Stimulated activated CD4-positive, alpha-beta T cell treated with anti-CD3 and anti-CD28 coated beads, TNF-alpha, amount 100 ng/mL, for 48 hours (primary cell): ENCODE measurements around the gene NDUFS2.

Source experiments
- DNase-seq, 3 donors: peaks; one replicate each; pipeline ENCODE4 v3.0.0-alpha.2; 2020; ENCODE audit warnings: low read depth in 3 of 3

Gene NDUFS2

GRCh38 chr1:161172349-161172748 lies 29.8 kb upstream of the NDUFS2 start:
- no peak for DNase-seq

DNA sequence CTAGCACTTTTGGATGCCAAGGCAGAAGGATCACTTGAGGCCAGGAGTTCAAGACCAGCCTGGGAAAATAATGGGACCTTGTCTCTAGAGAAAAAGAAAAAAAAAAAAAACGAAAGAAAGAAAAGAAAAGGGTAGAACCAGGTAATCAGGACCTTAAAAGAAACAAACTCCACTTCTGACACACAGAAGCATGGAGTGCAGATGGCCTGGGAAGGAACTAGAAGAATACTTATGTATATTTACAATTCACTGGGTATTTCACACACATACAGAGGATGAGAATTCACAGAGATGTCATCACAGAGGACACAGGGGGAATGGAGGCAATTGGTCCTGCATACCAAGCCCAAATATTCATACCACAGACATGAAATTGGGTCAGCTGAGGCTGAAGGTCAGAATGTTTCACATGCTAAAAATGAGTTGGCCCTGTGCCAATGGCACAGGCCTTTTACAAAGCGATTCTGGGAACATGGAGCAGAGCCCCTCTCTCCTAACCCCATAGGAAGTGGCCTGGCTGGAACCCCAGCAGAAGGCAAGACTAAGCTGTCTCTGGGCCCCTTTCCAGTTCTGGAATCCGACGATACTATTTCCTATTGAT lies 29.3 kb upstream of the NDUFS2 start:
- no peak for DNase-seq

DNA sequence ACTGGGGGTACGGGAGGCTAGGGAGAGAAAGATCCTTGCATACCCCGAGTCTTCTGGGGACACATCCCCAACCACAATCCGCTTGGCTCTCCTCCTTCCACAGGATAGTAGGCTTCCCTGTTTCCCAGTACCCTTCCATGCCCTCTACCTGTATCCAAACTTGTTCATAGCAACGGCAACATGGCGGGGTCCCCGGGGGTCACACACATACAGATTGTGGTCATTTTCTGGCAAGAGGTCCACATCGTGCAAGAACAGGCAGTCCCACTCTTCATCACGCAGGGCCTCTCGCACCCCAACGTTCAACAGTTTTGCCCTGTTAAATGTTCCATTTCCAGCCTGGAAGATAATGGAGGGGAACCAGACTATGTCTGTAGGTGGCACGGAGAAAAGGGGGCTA lies 28.5 kb upstream of the NDUFS2 start:
- no peak for DNase-seq

DNA sequence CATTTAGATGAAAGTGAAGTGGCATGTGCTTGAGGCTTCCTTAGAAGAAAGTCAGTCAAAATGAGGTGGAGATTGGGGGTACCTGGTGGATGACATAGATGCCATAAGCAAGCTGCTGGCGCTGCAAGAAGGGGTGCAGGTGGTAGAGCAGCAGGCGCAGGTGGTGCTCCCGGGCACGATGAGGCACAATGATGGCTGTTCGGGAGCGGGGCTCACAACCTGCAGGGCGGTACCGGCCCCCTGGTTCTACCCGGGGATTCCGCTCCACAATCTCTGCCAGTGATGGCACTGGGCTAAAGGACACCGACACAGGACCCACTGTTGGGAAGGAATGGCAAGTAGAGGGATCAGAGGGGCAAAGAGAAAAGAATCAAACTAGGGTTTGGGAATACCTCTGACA lies 27.3 kb upstream of the NDUFS2 start:
- DNase-seq = no peak

GRCh38 chr1:161175771-161176453 lies 26.3 kb upstream of the NDUFS2 start:
- DNase-seq = no peak

DNA sequence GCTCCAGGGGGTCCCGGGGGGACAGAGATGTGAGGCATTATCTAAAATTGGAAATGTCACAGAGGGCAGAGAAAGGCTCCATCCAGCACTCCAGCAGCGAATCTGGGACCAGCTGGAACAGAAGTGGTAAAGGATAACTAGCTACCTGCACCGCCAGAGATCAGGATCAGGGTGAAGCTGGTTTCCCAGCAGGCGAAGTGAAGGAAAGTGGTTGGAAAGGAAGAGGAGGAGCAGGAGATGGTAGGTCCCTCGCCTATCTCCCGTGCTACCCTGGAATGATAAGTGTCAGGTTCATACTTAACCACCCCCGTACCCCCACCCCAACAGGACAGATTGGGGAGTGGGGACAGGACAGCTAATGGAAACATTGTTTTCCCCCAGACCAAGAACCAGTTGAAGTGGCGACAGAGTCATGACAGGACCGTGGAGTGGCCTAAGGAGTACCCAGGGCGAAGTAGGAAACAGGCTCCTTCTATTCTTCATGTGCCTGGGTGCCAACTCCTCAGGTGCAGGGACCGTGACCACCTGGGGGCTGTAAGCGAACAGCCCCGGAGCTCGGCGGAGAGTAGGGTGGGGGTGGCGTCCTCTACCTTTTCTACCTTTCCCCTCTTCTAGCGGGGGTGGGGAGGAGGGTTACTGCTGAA lies 25.6 kb upstream of the NDUFS2 start:
- no peak for DNase-seq

DNA sequence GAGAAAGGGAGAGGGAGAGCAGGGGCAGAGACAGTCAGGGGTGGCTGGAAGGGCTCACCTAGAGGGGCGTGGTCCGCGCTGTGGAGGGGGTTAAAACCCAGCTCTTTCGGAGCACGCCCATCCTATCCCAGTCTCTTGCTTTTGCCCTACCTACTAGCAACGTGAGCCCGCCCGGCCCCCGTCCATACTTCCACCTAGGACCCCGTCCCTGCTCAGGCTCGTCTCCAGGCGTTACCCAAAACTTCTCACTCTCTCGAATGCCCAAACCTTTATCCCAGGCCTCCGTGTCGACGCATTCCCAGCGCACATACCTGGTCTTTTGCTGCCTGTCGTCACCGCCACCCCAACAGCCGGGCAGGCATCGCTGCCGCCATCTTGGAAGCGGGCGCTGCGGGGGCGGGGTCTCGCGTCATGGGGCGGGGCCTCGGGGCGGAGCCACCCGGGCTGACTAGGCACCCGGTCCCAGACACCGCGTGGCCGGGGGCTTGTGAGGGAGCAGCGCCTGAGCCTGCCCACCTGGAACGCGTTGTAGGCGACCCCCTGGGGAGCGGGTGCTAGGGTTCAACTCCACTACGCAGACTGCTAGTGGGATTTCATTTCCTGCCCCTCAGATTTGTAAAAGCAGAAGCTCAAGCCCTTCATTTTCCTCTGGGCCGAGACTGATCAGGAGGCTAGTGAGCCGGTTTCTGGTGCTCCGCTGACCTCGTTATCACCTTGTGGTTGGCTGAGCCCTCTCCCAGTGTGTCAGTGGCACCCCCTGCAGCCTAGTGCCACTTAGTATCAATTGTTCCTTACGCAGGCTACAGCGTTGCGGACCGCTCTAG lies 24.8 kb upstream of the NDUFS2 start, which contains the start of gene B4GALT3:
TSS of gene B4GALT3 (minus strand) at position 396 of the 824 bp plus-strand sequence. CDS start 1,447 bp downstream, outside the sequence.
- DNase-seq = peak; percentile 90 to 97 (median 95)

DNA sequence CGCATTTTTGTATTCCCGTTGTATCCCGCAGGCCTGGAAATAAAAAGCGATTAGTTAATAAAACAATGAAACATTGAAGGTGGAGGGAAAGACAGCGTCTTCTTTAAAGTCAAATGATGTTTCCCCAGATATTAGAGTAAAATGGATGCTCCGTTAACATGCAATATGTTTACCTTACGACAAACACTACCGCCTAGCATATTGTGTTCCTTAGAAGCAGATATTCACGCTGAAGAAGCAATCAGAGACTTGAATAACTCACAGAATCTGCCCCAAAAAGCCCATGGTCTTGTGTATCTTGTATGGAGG lies 24.3 kb upstream of the NDUFS2 start:
- DNase-seq = no peak

- no peak for DNase-seq
These were observed 22.5 kb upstream of the NDUFS2 start for GRCh38 chr1:161179698-161180097.

- no peak for DNase-seq
These were observed 21.5 kb upstream of the NDUFS2 start for GRCh38 chr1:161180639-161181038.

DNA sequence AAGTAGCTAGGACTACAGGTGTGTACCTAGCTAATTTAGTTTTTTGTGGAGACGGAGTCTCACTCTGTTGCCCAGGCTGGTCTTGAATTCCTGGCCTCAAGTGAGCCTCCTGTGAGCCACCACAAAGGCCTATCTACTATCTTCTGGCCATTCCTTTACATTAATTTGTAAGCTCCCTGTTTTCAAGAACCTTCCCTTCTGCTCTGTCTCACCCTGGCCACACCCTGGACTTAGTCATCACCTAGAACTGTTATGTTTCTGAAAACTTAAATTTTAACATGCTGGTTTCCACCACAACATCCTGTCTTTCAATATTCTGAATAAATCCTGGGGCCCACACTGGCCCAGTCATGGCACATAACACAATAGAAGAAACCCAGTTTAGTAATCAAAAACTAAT lies 20.0 kb upstream of the NDUFS2 start:
- DNase-seq = peak in 2 of 3 donors; percentile 50 to 57

GRCh38 chr1:161185282-161185682 lies 16.9 kb upstream of the NDUFS2 start:
- peak; percentile 51 to 54 (median 53) for DNase-seq

DNA sequence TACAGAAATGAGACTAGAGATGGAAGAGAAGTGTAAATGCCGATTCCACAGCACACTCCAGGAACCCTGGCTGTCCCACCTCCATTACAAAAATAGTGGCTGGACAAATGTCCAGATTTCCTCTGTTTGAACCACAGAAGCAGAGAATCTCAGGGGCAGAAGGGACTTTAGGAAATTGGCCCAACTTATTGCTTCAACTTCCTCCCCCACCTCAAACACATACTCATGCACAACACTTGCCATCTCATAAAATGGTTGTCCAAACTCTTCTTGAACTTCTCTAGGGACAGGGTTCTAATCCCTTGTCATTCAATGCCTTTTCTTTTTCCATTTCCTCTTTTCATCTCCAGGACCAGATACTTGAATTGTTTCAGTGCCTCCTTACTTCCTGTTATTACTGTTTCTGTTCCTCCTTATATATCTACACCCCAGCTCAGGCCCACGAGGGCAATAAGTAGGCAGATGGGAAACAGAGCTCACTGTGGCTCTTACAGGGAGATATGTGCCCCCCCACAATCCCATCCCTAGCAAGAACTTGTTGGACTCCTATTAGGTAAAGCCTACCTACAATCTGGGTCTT lies 16.3 kb upstream of the NDUFS2 start:
- no peak for DNase-seq

- DNase-seq = no peak
These were observed 14.9 kb upstream of the NDUFS2 start for GRCh38 chr1:161187311-161187710.

GRCh38 chr1:161188381-161188780 lies 13.8 kb upstream of the NDUFS2 start:
- DNase-seq = no peak

GRCh38 chr1:161189036-161189435 lies 13.1 kb upstream of the NDUFS2 start:
- no peak for DNase-seq

GRCh38 chr1:161190962-161191521 lies 11.1 kb upstream of the NDUFS2 start:
- no peak for DNase-seq

- DNase-seq = no peak
These were observed 10.2 kb upstream of the NDUFS2 start for GRCh38 chr1:161191971-161192370.

- DNase-seq = peak; percentile 38 to 57 (median 44)
These were observed 9.4 kb upstream of the NDUFS2 start for GRCh38 chr1:161192476-161193465.

DNA sequence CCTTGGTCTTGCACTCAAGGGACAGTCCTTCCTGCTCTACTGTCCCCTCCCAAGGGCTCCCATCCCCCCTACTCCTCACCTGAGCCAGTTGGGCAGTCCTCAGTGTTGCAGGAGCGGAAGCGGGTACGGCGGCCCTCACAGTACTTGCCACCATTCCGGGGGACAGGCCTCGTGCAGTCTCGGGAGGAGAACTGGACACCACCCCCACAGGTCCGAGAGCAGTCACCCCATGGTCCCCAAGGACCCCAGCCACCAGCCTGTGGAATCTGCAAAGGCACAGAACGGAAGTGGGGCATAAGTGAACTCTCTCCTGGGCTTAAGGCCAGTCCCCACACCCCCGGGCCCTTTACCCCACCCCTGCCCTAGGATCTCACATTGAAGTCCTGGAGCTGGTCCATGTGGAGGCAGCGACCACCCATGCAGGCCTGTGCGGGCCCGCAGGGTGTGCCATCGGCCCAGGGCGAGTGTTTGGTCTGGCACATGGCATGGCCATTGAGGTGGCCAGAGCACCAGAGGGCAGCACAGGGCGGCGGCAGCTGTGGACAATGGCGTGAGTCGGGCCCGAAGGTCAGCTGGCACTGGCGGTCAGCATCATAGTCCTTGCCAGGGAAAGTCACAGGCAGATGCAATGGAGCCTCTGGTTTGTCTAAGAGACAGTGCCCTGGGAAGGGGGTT lies 8.5 kb upstream of the NDUFS2 start:
- DNase-seq = no peak
